AG09319 (cell line): ENCODE measurements around the gene OTOP2.

ENCODE experiments used
- DNase-seq: peaks from one replicate; pipeline ENCODE4 v3.0.0-alpha.2; 2010; ENCODE audit warnings: low read depth; ENCODE audit errors: extremely low read depth
- CTCF ChIP-seq: IDR thresholded peaks from 2 replicates; pipeline ENCODE4 v1.5.1; 2011; ENCODE audit warnings: low read depth, mild to moderate bottlenecking, inconsistent platforms, low read length, moderate library complexity

OTOP2 gene

GRCh38 chr17:74918906-74919305 lies 5.2 kb upstream of the OTOP2 start:
- DNase-seq = no peak
- no peak for TF ChIP-seq CTCF

- DNase-seq = no peak
- TF ChIP-seq CTCF = no peak; the same call in 1 of the 2 replicates
Observed at GRCh38 chr17:74919440-74920305, 4.4 kb upstream of the OTOP2 start.

- DNase-seq = no peak
- no peak for TF ChIP-seq CTCF
Observed at GRCh38 chr17:74920306-74920620, 3.8 kb upstream of the OTOP2 start.

- DNase-seq = no peak
- no peak for TF ChIP-seq CTCF
Observed at GRCh38 chr17:74920642-74921025, 3.4 kb upstream of the OTOP2 start.

- no peak for DNase-seq
- no peak for TF ChIP-seq CTCF
Observed at GRCh38 chr17:74921026-74921681, 2.9 kb upstream of the OTOP2 start.

- no peak for TF ChIP-seq CTCF
- no peak for DNase-seq
Observed at GRCh38 chr17:74921769-74922168, 2.3 kb upstream of the OTOP2 start.

GRCh38 chr17:74922172-74922571 lies 1.9 kb upstream of the OTOP2 start:
- TF ChIP-seq CTCF = no peak
- DNase-seq = no peak
